ENCODE results near the gene KCTD13. TPM values are rescaled to one million over a fixed set of nuclear protein-coding genes. Genes with fewer than 3 reads are reported as not detected.

Gene KCTD13
- total RNA-seq, 4 donors from 2014 or later: 7.1 to 44.5 (median 20.0) TPM

DNA sequence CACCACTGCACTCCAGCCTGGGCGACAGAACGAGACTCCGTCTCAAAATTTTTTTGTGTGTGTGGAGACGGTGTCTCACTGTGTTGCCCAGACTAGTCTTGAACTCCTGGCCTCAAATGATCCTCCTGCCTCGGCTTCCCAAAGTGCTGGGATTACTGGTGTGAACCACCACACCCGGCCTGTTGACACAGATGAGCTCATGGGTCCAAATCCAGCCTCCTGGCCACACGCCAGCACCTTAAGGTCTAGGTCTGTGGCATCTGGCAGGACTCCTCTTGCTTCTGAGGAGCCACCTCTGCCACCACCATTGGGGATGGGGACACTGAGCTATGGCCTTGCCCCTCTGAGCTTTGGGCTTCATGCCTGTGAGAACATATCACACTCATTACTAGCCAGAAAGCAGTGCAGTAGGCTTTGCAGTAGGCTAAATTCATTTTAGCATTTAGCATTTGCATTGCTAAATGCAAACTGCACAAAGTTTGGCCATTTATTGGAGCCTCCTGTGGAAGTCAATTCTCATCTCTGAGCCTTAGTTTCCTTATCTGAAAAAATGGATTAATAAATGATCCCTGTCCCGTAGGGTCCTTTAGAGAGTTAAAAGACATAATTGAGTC lies 57.5 kb downstream of the KCTD13 start:
- TF ChIP-seq, protein P1, sequence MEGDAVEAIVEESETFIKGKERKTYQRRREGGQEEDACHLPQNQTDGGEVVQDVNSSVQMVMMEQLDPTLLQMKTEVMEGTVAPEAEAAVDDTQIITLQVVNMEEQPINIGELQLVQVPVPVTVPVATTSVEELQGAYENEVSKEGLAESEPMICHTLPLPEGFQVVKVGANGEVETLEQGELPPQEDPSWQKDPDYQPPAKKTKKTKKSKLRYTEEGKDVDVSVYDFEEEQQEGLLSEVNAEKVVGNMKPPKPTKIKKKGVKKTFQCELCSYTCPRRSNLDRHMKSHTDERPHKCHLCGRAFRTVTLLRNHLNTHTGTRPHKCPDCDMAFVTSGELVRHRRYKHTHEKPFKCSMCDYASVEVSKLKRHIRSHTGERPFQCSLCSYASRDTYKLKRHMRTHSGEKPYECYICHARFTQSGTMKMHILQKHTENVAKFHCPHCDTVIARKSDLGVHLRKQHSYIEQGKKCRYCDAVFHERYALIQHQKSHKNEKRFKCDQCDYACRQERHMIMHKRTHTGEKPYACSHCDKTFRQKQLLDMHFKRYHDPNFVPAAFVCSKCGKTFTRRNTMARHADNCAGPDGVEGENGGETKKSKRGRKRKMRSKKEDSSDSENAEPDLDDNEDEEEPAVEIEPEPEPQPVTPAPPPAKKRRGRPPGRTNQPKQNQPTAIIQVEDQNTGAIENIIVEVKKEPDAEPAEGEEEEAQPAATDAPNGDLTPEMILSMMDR (IDR thresholded peaks at IDR 0.05): no peak
- no peak for ATAC-seq (ENCODE audit: low FRiP score)
- no peak for DNase-seq (ENCODE audit: low spot score)

DNA sequence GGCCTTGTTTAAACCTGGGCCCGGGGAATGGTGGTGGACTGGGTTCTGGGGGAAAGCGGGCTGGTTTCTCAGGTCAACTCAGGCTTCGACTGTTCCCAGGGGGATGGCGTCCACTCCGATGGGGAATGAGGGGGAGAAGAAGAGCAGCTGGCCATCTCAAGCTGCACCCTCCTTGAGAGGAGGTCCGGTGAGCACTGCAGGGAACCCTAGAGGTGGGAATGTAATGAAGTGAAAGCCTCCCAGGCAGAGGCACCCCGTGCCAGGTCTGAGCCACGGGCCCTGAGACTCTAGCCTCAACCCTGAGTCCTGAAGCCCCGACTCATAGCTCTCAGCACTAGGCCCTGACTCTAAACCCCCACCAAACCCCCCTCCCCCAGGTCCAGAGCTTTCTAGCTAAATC lies 61.8 kb downstream of the KCTD13 start:
- TF ChIP-seq, protein P1 (IDR thresholded peaks at IDR 0.05): no peak

DNA sequence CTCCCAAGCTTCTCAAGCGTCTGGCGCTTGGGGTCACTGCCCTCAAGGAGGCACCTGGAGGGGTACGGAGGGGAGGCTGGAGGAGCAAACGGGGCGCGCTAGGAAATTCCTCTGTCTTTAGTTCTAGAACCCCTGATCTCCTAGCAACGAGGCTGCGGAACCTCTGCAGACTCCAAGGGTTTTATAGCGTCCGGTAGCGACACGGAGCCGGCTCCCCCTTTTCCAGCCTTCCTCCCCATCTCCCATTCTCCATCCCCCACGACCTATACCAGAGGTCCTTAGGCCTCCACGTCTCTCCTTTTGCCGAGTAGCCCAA lies 62.4 kb downstream of the KCTD13 start:
- TF ChIP-seq, protein P1 (IDR thresholded peaks at IDR 0.05): no peak
- ATAC-seq (ENCODE audit: low FRiP score) (no peak), DNase-seq (ENCODE audit: low spot score) (no peak)

More for the DNA sequence above, 61.8 kb downstream of the KCTD13 start:
- ATAC-seq (ENCODE audit: low FRiP score): no peak
- DNase-seq (ENCODE audit: low spot score): no peak

DNA sequence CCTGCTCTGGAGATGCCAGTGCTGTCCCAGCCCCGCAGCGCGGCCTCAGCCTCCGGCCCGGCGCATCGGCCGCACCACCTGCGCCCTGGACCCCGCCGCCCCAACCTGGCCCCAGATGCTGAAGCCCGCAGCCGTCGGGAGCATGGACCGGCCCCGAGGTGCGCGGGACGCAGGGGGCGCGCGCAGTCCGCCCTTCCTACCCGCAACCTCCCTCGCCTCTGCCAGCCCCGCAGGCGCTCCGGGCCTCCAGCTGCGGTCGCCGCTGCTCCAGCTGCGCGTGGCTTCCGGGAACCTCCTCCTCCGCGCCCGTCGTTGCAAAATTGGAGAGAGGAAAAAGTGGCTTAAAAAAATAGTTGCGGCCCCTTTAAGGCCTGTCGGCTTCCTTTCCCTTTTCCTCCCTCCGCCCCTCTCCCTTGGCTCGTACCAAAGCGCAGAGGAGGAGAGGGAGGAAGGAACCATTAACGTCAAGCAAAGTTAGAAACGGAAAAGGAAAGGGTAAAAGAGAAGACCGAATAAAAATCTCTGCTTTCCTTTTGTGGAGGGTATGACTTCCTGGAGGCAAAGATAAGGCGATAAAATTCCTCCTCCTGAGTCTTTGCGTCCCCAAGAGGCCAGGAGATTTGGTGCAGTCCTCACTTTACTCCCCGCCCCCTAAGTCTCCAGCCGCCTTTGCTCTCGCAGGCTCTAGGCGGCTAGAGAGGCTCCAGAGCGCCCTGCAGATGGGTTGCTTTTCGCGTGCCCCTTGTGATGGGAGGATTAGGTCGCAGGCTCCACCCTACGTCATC lies 63.0 kb downstream of the KCTD13 start, which contains the start of gene CDIPT:
Gene CDIPT, minus strand, starts transcription at position 343 of the 785 bp plus-strand sequence. CDS start 369 bp downstream, outside the sequence.
- ATAC-seq (ENCODE audit: low FRiP score) (peak; percentile 99), DNase-seq (ENCODE audit: low spot score) (peak; percentile 58)
- TF ChIP-seq, protein P1 (IDR thresholded peaks at IDR 0.05): peak in 1 of 3 donors; percentile 15

DNA sequence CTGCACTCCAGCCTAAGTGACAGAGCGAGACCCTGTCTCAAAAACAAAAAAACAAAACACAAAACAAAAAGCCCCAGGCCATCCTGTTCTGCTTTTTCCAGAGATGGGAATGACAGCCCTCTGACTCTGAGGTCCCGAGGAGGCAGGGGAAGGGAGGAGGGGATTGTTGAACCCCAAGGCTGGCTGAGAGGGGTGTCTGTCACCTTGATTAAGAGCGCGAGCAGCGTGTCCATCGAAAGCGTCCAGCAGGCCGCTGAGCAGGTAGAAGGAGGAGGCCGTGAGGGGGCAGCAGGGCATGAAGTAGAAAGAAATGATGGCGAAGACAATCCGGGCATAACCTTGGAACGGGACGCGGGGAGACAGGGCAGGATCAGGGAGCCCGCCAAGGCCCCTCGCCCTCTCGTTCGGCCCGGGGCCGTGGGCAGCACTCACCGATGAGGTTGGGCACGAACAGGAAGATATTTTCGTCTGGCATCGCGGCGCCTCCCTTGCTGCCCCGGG lies 63.6 kb downstream of the KCTD13 start:
- ATAC-seq (ENCODE audit: low FRiP score) (peak; percentile 7), DNase-seq (ENCODE audit: low spot score) (no peak)
- TF ChIP-seq, protein P1 (IDR thresholded peaks at IDR 0.05): no peak

DNA sequence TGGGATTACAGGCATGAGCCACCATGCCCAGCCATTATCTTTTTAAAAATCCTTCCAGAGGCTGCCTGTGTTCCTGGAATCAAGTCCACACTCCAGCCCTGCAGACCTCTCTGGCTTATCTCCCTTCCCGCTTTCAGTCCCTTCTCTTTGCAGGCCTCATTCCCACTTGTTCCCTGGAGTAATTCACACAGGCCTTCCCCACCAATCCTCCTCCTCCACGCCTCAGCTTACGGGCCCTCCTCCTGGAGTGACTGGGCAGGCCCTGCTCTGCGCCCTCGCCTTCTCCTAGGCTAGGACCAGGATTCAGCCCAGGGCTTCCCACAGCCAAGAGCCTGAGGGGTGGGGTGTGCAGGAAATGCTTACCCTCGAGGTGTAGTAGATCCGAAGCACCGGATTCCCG lies 65.8 kb downstream of the KCTD13 start:
- ATAC-seq (ENCODE audit: low FRiP score) (no peak), DNase-seq (ENCODE audit: low spot score) (no peak)
- TF ChIP-seq, protein P1 (IDR thresholded peaks at IDR 0.05): no peak
